ENCODE results near the gene HUS1.

Gene HUS1

GRCh38 chr7:47938574-47939165 lies 40.7 kb downstream of the HUS1 start:
- no peak for TF ChIP-seq CTCF (IDR thresholded peaks at IDR 0.05; ENCODE audit: extremely low read depth, missing control alignments)
- no peak for DNase-seq (ENCODE audit: low spot score)

GRCh38 chr7:47937711-47938573 lies 41.5 kb downstream of the HUS1 start:
- TF ChIP-seq CTCF (IDR thresholded peaks at IDR 0.05; ENCODE audit: extremely low read depth, missing control alignments), result no peak
- no peak for DNase-seq (ENCODE audit: low spot score)

GRCh38 chr7:47937065-47937687 lies 42.2 kb downstream of the HUS1 start:
- TF ChIP-seq CTCF (IDR thresholded peaks at IDR 0.05; ENCODE audit: extremely low read depth, missing control alignments), result no peak
- peak; percentile 88 for DNase-seq (ENCODE audit: low spot score)

GRCh38 chr7:47936323-47936722 lies 43.1 kb downstream of the HUS1 start:
- no peak for TF ChIP-seq CTCF (IDR thresholded peaks at IDR 0.05; ENCODE audit: extremely low read depth, missing control alignments)
- DNase-seq (ENCODE audit: low spot score), result no peak

GRCh38 chr7:47935336-47935735 lies 44.1 kb downstream of the HUS1 start:
- no peak for TF ChIP-seq CTCF (IDR thresholded peaks at IDR 0.05; ENCODE audit: extremely low read depth, missing control alignments)
- no peak for DNase-seq (ENCODE audit: low spot score)

GRCh38 chr7:47934831-47935230 lies 44.6 kb downstream of the HUS1 start:
- DNase-seq (ENCODE audit: low spot score), result no peak
- no peak for TF ChIP-seq CTCF (IDR thresholded peaks at IDR 0.05; ENCODE audit: extremely low read depth, missing control alignments)

GRCh38 chr7:47933215-47933614 lies 46.2 kb downstream of the HUS1 start:
- TF ChIP-seq CTCF (IDR thresholded peaks at IDR 0.05; ENCODE audit: extremely low read depth, missing control alignments), result no peak
- DNase-seq (ENCODE audit: low spot score), result no peak
